ES-I3 (cell line): ENCODE results near the gene ALDH1A1.
"Not testable (repeated sequence)": the region's sequence is repeated elsewhere in the genome, so short reads cannot be mapped to it uniquely, and the experiment has no call there.

Source experiments
- H3K36me3 ChIP-seq: 2 replicates; pipeline ENCODE4 v1.6.1; 2013; ENCODE audit warnings: mild to moderate bottlenecking, low read length, control low read depth, moderate library complexity; ENCODE audit not compliant: insufficient read depth
- H3K4me1 ChIP-seq: 2 replicates; pipeline ENCODE4 v1.6.1; 2013; ENCODE audit warnings: mild to moderate bottlenecking, control low read depth, low read length; ENCODE audit not compliant: insufficient read depth
- H3K9ac ChIP-seq: 2 replicates; pipeline ENCODE4 v1.6.1; 2013; ENCODE audit warnings: low read depth, mild to moderate bottlenecking, low read length, moderate library complexity
- H3K9me3 ChIP-seq: 2 replicates; pipeline ENCODE4 v1.6.1; 2013; ENCODE audit warnings: mild to moderate bottlenecking, low read length, moderate library complexity; ENCODE audit not compliant: control insufficient read depth, insufficient read depth

Gene ALDH1A1

DNA sequence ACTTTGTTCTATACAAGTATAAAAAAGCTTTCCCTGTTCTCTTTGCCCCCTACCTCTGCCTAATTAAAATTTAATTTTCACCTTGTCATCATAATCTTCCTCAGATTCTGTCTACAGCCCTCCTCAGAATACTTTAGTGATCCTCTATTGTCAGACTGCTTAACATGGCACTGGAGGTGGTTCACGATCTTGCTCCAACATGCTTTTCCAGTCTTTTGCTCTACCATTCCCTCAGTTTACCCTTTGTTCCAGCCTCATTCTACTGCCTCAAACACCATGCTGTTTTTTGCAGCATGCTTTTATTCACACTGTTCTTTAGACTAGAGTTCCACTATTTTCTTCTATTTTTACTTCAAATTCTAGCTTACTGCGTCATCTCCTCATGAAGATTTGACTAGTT is 10.4 kb downstream of the ALDH1A1 start:
- no peaks in the 10 kb centered on the region for H3K9me3 ChIP-seq
- H3K4me1 ChIP-seq: no peaks in the 10 kb centered on the region
- no peak overlapping the region for H3K9ac ChIP-seq
- no peaks in the 10 kb centered on the region for H3K36me3 ChIP-seq

DNA sequence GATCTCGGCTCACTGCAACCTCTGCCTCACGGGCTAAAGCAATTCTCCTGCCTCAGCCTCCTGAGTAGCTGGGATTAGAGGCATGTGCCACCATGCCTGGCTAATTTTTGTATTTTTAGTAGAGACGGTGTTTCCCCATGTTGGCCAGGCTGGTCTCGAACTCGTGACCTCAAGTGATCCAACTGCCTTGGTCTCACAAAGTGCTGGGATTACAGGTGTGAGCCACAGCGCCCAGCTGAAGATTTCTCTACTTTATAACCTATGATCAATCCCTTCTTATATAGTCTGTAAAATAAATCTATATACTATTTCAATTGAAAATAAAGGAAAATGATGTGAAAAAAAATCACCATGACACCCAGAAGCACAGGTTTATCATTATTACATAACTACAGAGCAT is 13.3 kb downstream of the ALDH1A1 start:
- not testable (repeated sequence) for H3K9me3 ChIP-seq, H3K9ac ChIP-seq, H3K36me3 ChIP-seq, H3K4me1 ChIP-seq

DNA sequence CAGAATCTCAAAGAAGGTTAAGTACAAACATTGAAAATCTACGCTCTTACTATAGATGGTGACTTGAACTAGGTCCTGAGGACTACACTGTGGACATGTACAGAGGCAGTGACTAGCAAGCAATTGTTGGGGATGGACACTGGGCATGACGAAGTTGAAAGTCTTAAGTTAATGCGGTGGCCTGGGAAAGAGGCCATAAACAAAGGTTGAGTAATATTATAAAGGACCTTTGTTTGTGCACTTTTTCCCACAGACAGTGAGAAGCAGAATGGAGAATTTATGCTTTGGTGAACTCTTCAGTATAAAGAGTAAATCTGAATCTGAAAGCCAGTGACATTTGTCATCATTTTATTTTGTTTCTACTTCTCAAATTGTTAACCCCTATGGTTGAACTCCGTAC is 15.3 kb downstream of the ALDH1A1 start:
- H3K9me3 ChIP-seq: no peaks in the 10 kb centered on the region
- no peak overlapping the region for H3K9ac ChIP-seq
- H3K36me3 ChIP-seq: no peaks in the 10 kb centered on the region
- H3K4me1 ChIP-seq: no peaks in the 10 kb centered on the region

DNA sequence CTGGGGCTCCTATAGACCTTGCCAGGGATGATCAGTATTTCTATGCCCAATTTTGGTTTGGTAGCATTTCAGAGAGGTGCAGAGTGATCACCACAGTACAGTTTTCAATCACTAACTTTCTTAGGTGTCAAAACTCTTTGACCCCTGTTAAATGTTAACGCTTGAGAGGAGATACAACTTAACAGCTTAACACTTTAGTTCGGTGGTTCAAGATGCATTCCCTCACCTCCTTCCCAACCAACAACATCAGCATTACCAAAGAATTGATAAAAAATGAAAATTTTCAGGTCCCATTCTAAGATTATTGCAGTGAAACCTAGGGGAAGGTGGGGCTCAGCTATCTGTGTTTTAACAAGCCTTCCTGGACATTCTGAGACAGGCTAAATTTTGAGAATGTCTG is 16.2 kb downstream of the ALDH1A1 start:
- Histone ChIP-seq H3K4me1 (no peaks in the 10 kb centered on the region), H3K9me3 (no peaks in the 10 kb centered on the region), H3K36me3 (no peaks in the 10 kb centered on the region), H3K9ac (no peak overlapping the region)

DNA sequence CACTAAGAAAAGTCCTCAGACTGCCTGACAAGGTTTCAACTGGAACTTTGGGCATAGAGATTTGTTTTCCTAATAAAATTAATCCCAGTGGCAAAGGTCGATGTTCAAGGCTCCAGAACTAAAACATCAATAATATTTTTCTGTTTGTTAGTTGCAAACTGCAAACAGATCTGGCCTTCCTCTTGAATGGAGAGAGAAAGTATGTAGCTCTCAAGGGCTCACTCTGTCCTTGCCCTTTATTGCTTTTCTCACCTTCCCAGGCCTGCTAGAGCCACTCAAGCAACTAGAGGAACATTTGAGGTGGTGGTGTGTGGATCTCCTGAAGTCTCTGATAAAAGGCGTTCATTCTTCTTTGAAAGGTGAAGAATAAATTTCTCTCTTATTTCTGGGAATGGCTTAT is 16.6 kb downstream of the ALDH1A1 start:
- H3K4me1 ChIP-seq: no peaks in the 10 kb centered on the region
- H3K9ac ChIP-seq: no peak overlapping the region
- no peaks in the 10 kb centered on the region for H3K9me3 ChIP-seq
- H3K36me3 ChIP-seq: no peaks in the 10 kb centered on the region

DNA sequence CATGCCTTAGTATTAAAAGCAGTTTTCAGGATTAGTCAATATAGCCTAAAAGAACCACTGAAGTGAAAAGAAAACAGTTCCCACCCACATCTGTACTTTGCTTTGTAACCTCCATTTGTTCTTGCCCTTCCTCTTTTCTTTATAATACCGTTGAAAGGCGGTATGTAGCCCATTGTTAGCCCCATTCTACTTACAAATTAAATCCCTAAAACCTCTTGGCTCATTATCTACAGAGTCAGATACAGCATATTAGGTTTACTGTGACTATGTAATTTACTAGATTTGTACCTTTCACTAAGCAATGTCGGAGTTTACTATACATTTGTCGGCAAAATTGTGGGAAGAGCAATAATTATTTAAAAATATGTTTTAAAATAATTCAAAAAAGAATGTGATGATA is 17.3 kb downstream of the ALDH1A1 start:
- Histone ChIP-seq H3K9me3 (no peaks in the 10 kb centered on the region), H3K4me1 (peaks cover 2% of the 10 kb centered on the region; the same call in 1 of the 2 replicates), H3K9ac (no peak overlapping the region), H3K36me3 (no peaks in the 10 kb centered on the region)

DNA sequence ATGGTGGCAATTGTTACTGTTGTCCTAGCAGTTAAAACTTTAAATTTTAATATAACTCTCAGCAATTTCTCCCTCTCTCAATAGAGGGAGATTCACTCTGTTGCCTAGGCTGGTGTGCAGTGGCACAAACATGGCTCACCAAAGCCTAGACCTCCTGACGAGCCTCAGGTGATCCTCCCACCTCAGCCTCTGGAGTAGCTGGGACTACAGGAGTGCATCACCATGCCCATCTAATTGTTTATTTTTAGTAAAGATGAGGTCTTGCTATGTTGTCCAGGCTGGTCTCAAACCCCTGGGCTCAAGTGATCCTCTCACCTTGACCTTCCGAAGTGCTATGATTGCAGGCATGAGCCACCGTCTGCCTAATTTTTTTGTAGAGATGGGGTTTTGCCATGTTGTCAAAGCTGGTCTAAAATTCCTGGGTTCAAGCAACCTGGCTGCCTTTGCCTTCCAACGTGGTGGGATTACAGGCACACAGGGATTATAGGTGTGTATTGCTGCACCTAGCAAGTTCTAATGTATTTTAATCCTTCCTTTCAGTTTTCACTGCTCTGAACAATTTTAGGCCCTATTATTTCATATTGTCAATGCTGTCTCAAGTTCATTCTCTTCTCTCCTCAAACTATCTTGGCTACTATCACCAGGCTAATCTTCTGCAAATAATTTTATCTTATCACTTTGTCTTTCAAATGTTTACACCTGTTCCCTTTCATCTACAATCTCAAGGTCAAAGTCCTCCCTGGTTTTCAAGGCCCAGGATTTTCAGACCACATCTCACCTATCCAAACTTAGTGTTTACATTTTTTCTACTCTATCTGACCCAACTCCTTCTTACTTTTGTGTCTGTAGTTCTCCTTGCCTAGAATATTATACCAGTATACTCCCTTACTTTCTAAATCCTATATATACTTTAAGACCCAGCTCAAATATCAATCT is 18.9 kb downstream of the ALDH1A1 start:
- Histone ChIP-seq H3K36me3 (no peaks in the 10 kb centered on the region), H3K4me1 (peaks cover 2% of the 10 kb centered on the region; the same call in 1 of the 2 replicates), H3K9ac (no peak overlapping the region), H3K9me3 (no peaks in the 10 kb centered on the region)

DNA sequence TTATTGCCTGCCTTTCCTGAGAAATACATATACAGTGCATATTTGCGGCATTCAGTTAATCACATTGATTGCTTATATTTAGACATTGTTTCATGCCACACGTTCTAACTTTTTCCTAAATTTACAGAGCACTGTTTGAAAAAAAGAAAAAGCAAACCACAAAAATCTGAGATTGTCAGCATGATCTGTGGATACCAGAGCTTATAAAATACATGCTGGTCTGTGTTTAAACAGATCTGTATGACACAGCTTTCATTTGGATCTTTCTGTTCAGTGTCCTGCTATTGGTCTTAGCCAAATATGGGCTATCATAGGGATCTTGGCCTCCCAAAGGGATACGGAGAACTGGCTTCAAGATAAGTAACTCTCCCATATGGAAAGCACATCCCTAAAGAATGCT is 20.2 kb downstream of the ALDH1A1 start:
- Histone ChIP-seq H3K4me1 (peaks cover 2% of the 10 kb centered on the region; the same call in 1 of the 2 replicates), H3K9me3 (no peaks in the 10 kb centered on the region)

DNA sequence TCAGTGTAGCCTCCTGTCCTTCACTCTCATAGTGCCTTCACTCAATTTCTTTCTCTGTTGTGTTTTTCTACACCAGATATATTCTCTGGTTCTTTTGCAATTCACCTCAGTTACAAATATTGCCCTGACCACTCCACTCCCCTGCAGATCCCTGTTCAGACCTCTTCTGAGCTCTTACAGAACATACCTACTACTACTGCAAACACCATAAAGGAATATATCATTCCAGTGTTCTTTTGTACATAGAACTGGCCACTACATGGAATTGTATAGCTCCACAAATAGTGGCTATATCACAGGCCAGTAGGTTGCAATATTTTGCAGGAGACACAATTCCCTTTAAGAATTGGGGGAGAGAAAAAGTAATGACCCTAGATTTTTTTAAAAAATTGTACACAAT is 21.0 kb downstream of the ALDH1A1 start:
- H3K4me1 ChIP-seq: peaks cover 2% of the 10 kb centered on the region; the same call in 1 of the 2 replicates
- H3K9me3 ChIP-seq: no peaks in the 10 kb centered on the region
- H3K9ac ChIP-seq: no peak overlapping the region
- no peaks in the 10 kb centered on the region for H3K36me3 ChIP-seq

More for the DNA sequence above, 20.2 kb downstream of the ALDH1A1 start:
- Histone ChIP-seq H3K9ac (no peak overlapping the region), H3K36me3 (no peaks in the 10 kb centered on the region)

DNA sequence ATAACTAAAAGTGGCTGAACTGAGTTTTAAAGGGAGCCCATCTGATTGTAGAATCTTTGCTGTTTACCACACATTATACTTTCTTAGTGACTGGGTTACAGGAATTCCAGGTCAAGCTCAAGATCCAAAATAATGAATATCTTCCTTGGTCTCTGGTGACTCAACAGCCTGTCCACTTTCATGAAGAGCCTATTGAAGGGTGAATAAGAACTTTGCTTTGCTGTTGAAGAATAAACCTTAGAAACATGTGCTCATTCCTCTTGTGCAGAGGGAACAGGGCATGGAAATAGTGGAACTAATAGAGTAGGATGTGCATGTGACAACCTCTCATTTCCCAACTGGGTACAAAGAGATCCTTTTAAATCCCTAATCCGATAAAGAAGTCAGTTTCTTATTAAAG is 21.4 kb downstream of the ALDH1A1 start:
- Histone ChIP-seq H3K4me1 (peaks cover 2% of the 10 kb centered on the region; the same call in 1 of the 2 replicates), H3K36me3 (no peaks in the 10 kb centered on the region), H3K9me3 (no peaks in the 10 kb centered on the region), H3K9ac (no peak overlapping the region)

DNA sequence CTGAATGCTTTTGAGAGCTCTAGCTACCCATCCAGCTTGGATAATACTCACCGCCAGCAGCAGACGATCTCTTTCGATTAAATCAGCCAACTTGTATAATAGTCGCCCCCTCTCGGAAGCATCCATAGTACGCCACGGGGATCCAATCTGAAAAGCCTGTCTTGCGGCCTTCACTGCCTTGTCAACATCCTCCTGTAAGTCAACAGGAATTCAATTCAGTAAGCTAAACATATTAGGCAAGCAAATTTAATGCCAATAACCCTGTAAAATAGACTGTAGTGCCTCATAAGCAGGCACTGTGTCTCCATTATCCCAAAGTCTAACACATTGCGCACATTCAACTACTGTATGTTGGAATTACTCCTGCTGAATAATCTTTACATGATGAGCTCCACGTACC is 22.0 kb downstream of the ALDH1A1 start:
- Histone ChIP-seq H3K36me3 (no peaks in the 10 kb centered on the region), H3K9me3 (no peaks in the 10 kb centered on the region), H3K4me1 (peaks cover 2% of the 10 kb centered on the region; the same call in 1 of the 2 replicates), H3K9ac (no peak overlapping the region)

DNA sequence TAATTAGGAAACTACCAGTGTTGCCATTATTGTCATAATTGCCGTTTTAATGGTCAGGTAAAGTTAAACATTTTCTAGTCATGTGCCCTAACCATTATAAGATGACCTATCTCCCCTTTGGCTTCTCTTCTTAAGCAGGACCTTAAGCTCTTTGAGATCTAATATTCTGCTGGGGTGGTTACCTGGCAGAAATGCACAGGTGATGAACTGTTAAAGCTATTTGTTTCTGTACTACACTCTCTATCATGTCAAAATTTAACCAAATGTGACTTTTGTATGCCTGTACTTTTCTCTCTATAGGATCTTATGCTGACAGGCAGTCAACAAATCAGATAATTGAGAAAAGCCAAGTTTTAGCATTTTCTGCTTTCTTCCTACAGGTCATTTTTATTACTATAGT is 23.3 kb downstream of the ALDH1A1 start:
- H3K9me3 ChIP-seq: no peaks in the 10 kb centered on the region
- no peaks in the 10 kb centered on the region for H3K36me3 ChIP-seq
- peaks cover 2% of the 10 kb centered on the region; the same call in 1 of the 2 replicates for H3K4me1 ChIP-seq
- H3K9ac ChIP-seq: no peak overlapping the region

DNA sequence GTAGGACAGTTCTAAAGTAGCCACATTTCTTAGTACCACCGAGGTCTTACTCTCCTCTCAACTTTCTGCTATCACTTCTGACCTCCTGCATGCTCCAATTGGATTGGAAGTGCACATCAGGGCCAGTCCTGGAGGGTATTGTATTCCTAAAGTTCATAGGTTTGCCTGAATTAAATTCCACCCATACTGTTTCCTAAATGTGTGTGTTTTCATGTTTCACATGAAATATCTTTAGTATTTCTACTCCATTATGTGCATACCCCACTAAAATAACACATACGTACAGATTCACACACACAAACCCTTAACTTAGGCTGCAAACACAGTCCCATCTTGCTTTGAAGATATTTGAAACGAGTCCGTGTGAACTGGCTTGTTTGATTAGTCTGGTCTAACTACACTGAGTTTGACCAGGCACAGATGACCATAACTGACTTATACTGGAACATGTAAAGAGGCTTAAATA is 24.8 kb downstream of the ALDH1A1 start:
- H3K9me3 ChIP-seq: no peaks in the 10 kb centered on the region
- no peaks in the 10 kb centered on the region for H3K36me3 ChIP-seq
- peaks cover 2% of the 10 kb centered on the region; the same call in 1 of the 2 replicates for H3K4me1 ChIP-seq
- no peak overlapping the region for H3K9ac ChIP-seq

DNA sequence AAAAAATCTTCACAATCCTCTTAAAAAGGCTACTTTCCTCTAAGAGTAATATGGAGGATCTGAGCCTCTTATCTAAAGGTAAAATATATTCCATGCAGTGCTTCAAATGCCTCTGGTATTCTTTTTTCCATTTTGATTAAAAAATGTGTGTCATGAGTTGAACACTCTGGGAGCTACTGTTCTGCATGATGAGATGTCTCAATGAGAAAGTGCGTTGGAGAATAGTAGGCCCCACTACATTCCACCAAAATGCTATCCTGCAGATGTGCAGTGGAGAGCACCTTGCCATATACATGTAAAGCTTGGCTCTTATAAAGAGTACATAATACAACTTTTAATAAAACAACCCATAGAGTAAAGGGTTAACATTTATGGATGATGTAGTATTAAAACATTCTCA is 26.3 kb downstream of the ALDH1A1 start:
- no peaks in the 10 kb centered on the region for H3K36me3 ChIP-seq
- peaks cover 2% of the 10 kb centered on the region; the same call in 1 of the 2 replicates for H3K4me1 ChIP-seq
- H3K9me3 ChIP-seq: no peaks in the 10 kb centered on the region
- no peak overlapping the region for H3K9ac ChIP-seq

DNA sequence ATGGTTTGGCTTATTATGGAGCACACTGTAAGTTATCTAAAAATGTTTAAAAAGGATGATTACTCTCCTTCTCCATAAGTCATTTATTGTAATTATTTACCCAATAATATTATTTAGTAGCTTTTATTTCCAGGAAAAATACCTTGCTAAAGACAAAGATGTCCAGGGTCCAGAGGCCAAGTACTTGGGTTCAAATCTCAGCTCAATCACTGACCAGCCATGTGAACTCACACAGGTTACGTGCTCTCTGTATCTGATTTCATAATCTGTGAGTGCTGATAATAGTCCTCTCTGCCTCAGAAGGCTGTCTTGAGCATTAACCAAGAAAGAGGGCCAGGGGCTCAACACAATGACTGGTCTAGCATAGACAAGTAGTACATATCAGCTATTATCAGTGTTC is 27.0 kb downstream of the ALDH1A1 start:
- H3K36me3 ChIP-seq: no peaks in the 10 kb centered on the region
- no peak overlapping the region for H3K9ac ChIP-seq
- H3K4me1 ChIP-seq: peaks cover under 1% of the 10 kb centered on the region; the same call in 1 of the 2 replicates
- H3K9me3 ChIP-seq: no peaks in the 10 kb centered on the region
